ENCODE measurements around the gene SEPHS1. TPM values are rescaled to one million over a fixed set of nuclear protein-coding genes. Genes with fewer than 3 reads are reported as not detected.

SEPHS1 gene
- total RNA-seq, 1 experiment from 2014 or later, result 111 TPM

DNA sequence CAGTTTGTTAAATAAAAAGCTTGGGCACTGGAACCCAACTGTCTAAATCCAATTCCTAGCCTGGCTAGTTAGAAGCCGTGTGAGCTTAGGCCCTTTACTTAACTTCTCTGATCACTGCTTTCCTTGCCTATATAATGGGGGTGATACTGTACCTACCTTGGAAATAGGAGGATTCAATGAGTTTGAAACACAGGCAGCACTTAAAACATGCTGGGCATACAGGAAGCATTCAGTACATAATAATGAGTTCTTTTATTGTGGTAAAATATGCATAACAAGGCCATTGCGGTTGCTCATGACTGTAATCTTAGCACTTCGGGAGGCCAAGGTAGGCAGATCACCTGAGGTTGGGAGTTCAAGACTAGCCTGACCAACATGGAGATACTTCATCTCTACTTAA, 47.4 kb upstream of the SEPHS1 start:
- intact Hi-C loops (cut with micrococcal nuclease; ENCODE audit: unreplicated experiment), result no loop called here
- Histone ChIP-seq H3K4me3 (ENCODE audit: low read depth, low read length, poor library complexity, severe bottlenecking) (no peak overlapping the region), H3K4me1 (ENCODE audit: insufficient read depth, low read length, poor library complexity, severe bottlenecking) (no peaks in the 10 kb centered on the region), H3K27me3 (replicated peaks; ENCODE audit: insufficient read depth, low read depth, low read length, poor library complexity) (no peaks in the 10 kb centered on the region), H3K9me3 (ENCODE audit: low read depth, low read length, poor library complexity, severe bottlenecking) (peaks cover 6% of the 10 kb centered on the region), H3K36me3 (ENCODE audit: insufficient read depth, low read length, poor library complexity, severe bottlenecking) (no peaks in the 10 kb centered on the region), H3K27ac (ENCODE audit: low read depth, low read length, poor library complexity, severe bottlenecking) (no peak overlapping the region)
- ChIA-PET POLR2A (ENCODE audit: low non-redundant PET) (no interaction called here), CTCF (no interaction called here)
- DNase-seq (ENCODE audit: low spot score), result no peak
- BruUV-seq (replicated peaks), result no TSS peak
- TF ChIP-seq, protein P1, sequence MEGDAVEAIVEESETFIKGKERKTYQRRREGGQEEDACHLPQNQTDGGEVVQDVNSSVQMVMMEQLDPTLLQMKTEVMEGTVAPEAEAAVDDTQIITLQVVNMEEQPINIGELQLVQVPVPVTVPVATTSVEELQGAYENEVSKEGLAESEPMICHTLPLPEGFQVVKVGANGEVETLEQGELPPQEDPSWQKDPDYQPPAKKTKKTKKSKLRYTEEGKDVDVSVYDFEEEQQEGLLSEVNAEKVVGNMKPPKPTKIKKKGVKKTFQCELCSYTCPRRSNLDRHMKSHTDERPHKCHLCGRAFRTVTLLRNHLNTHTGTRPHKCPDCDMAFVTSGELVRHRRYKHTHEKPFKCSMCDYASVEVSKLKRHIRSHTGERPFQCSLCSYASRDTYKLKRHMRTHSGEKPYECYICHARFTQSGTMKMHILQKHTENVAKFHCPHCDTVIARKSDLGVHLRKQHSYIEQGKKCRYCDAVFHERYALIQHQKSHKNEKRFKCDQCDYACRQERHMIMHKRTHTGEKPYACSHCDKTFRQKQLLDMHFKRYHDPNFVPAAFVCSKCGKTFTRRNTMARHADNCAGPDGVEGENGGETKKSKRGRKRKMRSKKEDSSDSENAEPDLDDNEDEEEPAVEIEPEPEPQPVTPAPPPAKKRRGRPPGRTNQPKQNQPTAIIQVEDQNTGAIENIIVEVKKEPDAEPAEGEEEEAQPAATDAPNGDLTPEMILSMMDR (conservative IDR thresholded peaks at IDR 0.05; ENCODE audit: low read depth, low read length), result no peak
- TF ChIP-seq EZH2 (IDR thresholded peaks at IDR 0.05; ENCODE audit: borderline replicate concordance, low read depth, low read length, poor library complexity, severe bottlenecking), result no peak

DNA sequence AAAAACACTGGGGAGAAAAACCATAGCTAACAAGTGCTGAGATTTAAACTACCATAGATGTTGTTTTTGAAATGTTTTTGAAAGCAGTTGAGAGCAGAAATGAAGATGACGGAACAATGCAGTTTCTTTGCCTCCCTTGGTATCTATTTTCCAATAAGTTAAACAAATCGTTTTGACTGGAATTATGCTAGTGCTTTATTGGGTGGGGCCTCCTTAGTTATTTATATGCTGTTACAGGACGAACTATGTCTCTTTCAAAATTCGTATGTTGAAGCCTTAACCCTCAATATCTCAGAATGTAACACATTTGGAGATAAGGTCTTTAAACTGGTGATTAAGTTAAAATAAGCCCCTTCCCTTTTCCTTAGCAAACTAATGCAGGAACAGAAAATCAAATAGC, 45.5 kb upstream of the SEPHS1 start:
- H3K4me3 ChIP-seq (ENCODE audit: low read depth, low read length, poor library complexity, severe bottlenecking), result no peak overlapping the region
- H3K36me3 ChIP-seq (ENCODE audit: insufficient read depth, low read length, poor library complexity, severe bottlenecking), result no peaks in the 10 kb centered on the region
- ChIA-PET POLR2A (ENCODE audit: low non-redundant PET) (no interaction called here), CTCF (no interaction called here)
- H3K27ac ChIP-seq (ENCODE audit: low read depth, low read length, poor library complexity, severe bottlenecking), result no peak overlapping the region
- intact Hi-C loops (cut with micrococcal nuclease; ENCODE audit: unreplicated experiment), result no loop called here
- TF ChIP-seq, protein P1 (conservative IDR thresholded peaks at IDR 0.05; ENCODE audit: low read depth, low read length), result no peak
- TF ChIP-seq EZH2 (IDR thresholded peaks at IDR 0.05; ENCODE audit: borderline replicate concordance, low read depth, low read length, poor library complexity, severe bottlenecking), result no peak
- H3K27me3 ChIP-seq (replicated peaks; ENCODE audit: insufficient read depth, low read depth, low read length, poor library complexity), result no peaks in the 10 kb centered on the region
- DNase-seq (ENCODE audit: low spot score), result no peak
- H3K4me1 ChIP-seq (ENCODE audit: insufficient read depth, low read length, poor library complexity, severe bottlenecking), result no peaks in the 10 kb centered on the region
- no peaks in the 10 kb centered on the region for H3K9me3 ChIP-seq (ENCODE audit: low read depth, low read length, poor library complexity, severe bottlenecking)
- BruUV-seq (replicated peaks), result no TSS peak

DNA sequence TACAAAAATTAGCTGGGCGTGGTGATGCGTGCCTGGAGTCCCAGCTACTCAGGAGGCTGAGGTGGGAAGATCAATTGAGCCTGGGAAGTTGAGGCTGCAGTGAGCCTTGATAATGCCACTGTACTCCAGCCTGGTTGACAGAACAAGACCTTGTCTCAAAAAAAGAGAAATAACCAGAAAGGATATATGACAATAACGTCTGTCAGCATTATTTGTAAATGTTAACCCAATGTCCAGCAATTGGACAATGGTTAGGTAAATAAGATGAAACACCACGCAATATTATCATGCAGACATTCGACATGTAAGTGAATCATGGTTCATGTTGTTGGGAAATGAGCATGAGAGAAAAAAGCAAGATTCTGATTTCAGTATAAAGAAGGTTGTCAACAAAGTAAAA, 44.6 kb upstream of the SEPHS1 start:
- no peaks in the 10 kb centered on the region for H3K27me3 ChIP-seq (replicated peaks; ENCODE audit: insufficient read depth, low read depth, low read length, poor library complexity)
- no peak overlapping the region for H3K27ac ChIP-seq (ENCODE audit: low read depth, low read length, poor library complexity, severe bottlenecking)
- H3K9me3 ChIP-seq (ENCODE audit: low read depth, low read length, poor library complexity, severe bottlenecking), result no peaks in the 10 kb centered on the region
- BruUV-seq (replicated peaks), result no TSS peak
- no peak for DNase-seq (ENCODE audit: low spot score)
- intact Hi-C loops (cut with micrococcal nuclease; ENCODE audit: unreplicated experiment), result no loop called here
- no peak for TF ChIP-seq EZH2 (IDR thresholded peaks at IDR 0.05; ENCODE audit: borderline replicate concordance, low read depth, low read length, poor library complexity, severe bottlenecking)
- TF ChIP-seq, protein P1 (conservative IDR thresholded peaks at IDR 0.05; ENCODE audit: low read depth, low read length), result no peak
- H3K4me1 ChIP-seq (ENCODE audit: insufficient read depth, low read length, poor library complexity, severe bottlenecking), result no peaks in the 10 kb centered on the region
- no peak overlapping the region for H3K4me3 ChIP-seq (ENCODE audit: low read depth, low read length, poor library complexity, severe bottlenecking)
- ChIA-PET CTCF (no interaction called here), POLR2A (ENCODE audit: low non-redundant PET) (no interaction called here)
- H3K36me3 ChIP-seq (ENCODE audit: insufficient read depth, low read length, poor library complexity, severe bottlenecking), result no peaks in the 10 kb centered on the region
